HepG2 (cell line): ENCODE data around the gene SLC38A3. TPM values are rescaled to one million over a fixed set of nuclear protein-coding genes. Genes with fewer than 3 reads are reported as not detected.

ENCODE experiments used
- DRAP1 ChIP-seq: IDR thresholded peaks from 2 replicates; pipeline ENCODE4 v1.6.1; 2016; ENCODE audit warnings: missing genetic modification reagents, missing compliant biosample characterization
- FOSL1 ChIP-seq: sonication (generic); formaldehyde crosslinking; IDR thresholded peaks from 2 replicates; pipeline ENCODE4 v1.9.0; 2021; ENCODE audit warnings: missing genetic modification reagents, borderline replicate concordance
- GPN1 ChIP-seq: sonication (generic); formaldehyde crosslinking; IDR thresholded peaks from 2 replicates; pipeline ENCODE4 v1.5.1; 2020; ENCODE audit warnings: missing genetic modification reagents, borderline replicate concordance
- ISL2 ChIP-seq: sonication (generic); formaldehyde crosslinking; IDR thresholded peaks from 2 replicates; pipeline ENCODE4 v1.5.0; 2020; ENCODE audit warnings: missing genetic modification reagents
- ISX ChIP-seq: sonication (generic); formaldehyde crosslinking; conservative IDR thresholded peaks from 2 replicates; pipeline ENCODE4 v1.5.0; 2020; ENCODE audit warnings: missing genetic modification reagents
- KLF16 ChIP-seq, 2 experiments: sonication (generic) in 1 of 2; formaldehyde crosslinking in 1 of 2; IDR thresholded peaks; 2 replicates each; pipeline versions ENCODE4 v1.6.1 to v1.8.0; 2016 to 2023; ENCODE audit warnings: missing genetic modification reagents in 2 of 2, missing compliant biosample characterization in 1 of 2
- PAF1 ChIP-seq: IDR thresholded peaks from 2 replicates; pipeline ENCODE4 v1.6.1; 2016; ENCODE audit warnings: missing genetic modification reagents, missing compliant biosample characterization
- POLR2A ChIP-seq, 2 experiments: IDR thresholded peaks; 2 replicates each; pipeline ENCODE4 v1.6.1; 2011; ENCODE audit warnings: low read depth in 2 of 2, low read length in 2 of 2, mild to moderate bottlenecking in 1 of 2, moderate library complexity in 1 of 2; ENCODE audit not compliant: insufficient read depth in 1 of 2
- PRMT3 ChIP-seq: sonication (generic); formaldehyde crosslinking; IDR thresholded peaks from 2 replicates; pipeline ENCODE4 v1.8.1; 2022; ENCODE audit warnings: low read depth, mild to moderate bottlenecking, moderate library complexity, missing genetic modification reagents, borderline replicate concordance
- RFX5 ChIP-seq: IDR thresholded peaks from 2 replicates; pipeline ENCODE4 v1.6.1; 2011; ENCODE audit warnings: low read depth, low read length, improper control_type of control experiment
- SETDB1 ChIP-seq: sonication (generic); formaldehyde crosslinking; IDR thresholded peaks from 2 replicates; pipeline ENCODE4 v1.5.1; 2020; ENCODE audit warnings: missing genetic modification reagents, mild to moderate bottlenecking, borderline replicate concordance
- SOX5 ChIP-seq: IDR thresholded peaks from 2 replicates; pipeline ENCODE4 v1.6.1; 2016; ENCODE audit warnings: borderline replicate concordance
- SRSF1 ChIP-seq: fragments of 200-400 bp; formaldehyde crosslinking; optimal IDR thresholded peaks from 2 replicates; pipeline ENCODE3; 2017; ENCODE audit warnings: mild to moderate bottlenecking, low read depth, low read length, moderate library complexity
- TRIM24 ChIP-seq: sonication (generic); formaldehyde crosslinking; IDR thresholded peaks from 2 replicates; pipeline ENCODE4 v1.8.0; 2022; ENCODE audit warnings: mild to moderate bottlenecking, missing genetic modification reagents
- ZFP91 ChIP-seq: sonication (generic); formaldehyde crosslinking; IDR thresholded peaks from 2 replicates; pipeline ENCODE4 v1.9.0; 2022; ENCODE audit warnings: missing genetic modification reagents, mild to moderate bottlenecking, borderline replicate concordance
- ZNF282 ChIP-seq: fragments of 450-650 bp; IDR thresholded peaks from 2 replicates; pipeline ENCODE4 v1.6.1; 2018; ENCODE audit not compliant: partially characterized antibody
- ZNF326 ChIP-seq: sonication (generic); formaldehyde crosslinking; IDR thresholded peaks from 2 replicates; pipeline ENCODE4 v1.4.0; 2020; ENCODE audit warnings: missing genetic modification reagents, borderline replicate concordance
- ZNF513 ChIP-seq: sonication (generic); formaldehyde crosslinking; conservative IDR thresholded peaks from 2 replicates; pipeline ENCODE4 v1.5.0; 2020; ENCODE audit warnings: missing genetic modification reagents
- ZNF7 ChIP-seq: IDR thresholded peaks from 2 replicates; pipeline ENCODE4 v1.6.1; 2016; ENCODE audit warnings: missing biosample characterization, missing genetic modification reagents
- ZNF772 ChIP-seq: sonication (generic); formaldehyde crosslinking; IDR thresholded peaks from 2 replicates; pipeline ENCODE4 v1.5.0; 2020; ENCODE audit warnings: mild to moderate bottlenecking, missing genetic modification reagents
- ZNF784 ChIP-seq: sonication (generic); formaldehyde crosslinking; IDR thresholded peaks from 2 replicates; pipeline ENCODE4 v1.5.1; 2020; ENCODE audit warnings: missing genetic modification reagents, mild to moderate bottlenecking, borderline replicate concordance
- ZNF788 ChIP-seq: sonication (generic); formaldehyde crosslinking; IDR thresholded peaks from 2 replicates; pipeline ENCODE4 v1.5.0; 2020; ENCODE audit warnings: mild to moderate bottlenecking, missing genetic modification reagents, borderline replicate concordance
- ZNF850 ChIP-seq: sonication (generic); formaldehyde crosslinking; conservative IDR thresholded peaks from 2 replicates; pipeline ENCODE4 v1.9.0; 2021; ENCODE audit warnings: mild to moderate bottlenecking, missing genetic modification reagents
- polyA plus RNA-seq, 8 experiments: library from polyadenylated mRNA; depleted of rRNA in 3 of 8; stranded (reverse) in 7 of 8; unstranded in 1 of 8; fragments of >200 nt; fragmentation: Illumina TruSeq in 4 of 8; extraction: Trizol in 4 of 8; gene quantifications; 2 replicates each; pipeline versions ENCODE4 v1.2.1 to v1.2.3, GENCODE V29; 2011 to 2016; ENCODE audit warnings: low read depth in 4 of 8, missing spikeins in 1 of 8, mixed read lengths in 1 of 8; ENCODE audit not compliant: insufficient read depth in 1 of 8
- total RNA-seq, 5 experiments: library from RNA; depleted of rRNA; stranded (reverse); fragments of >200 nt; fragmentation: Illumina TruSeq; extraction: Trizol; gene quantifications; 2 replicates each; pipeline ENCODE4 v1.2.3, GENCODE V29; 2016; ENCODE audit warnings: low read depth in 1 of 5
- TF ChIP-seq, protein P1 (sequence below): sonication (generic); formaldehyde crosslinking; IDR thresholded peaks from 2 replicates; pipeline ENCODE4 v1.4.0; 2020; ENCODE audit warnings: mild to moderate bottlenecking, low read depth, missing genetic modification reagents
- TF ChIP-seq, protein P2 (sequence below): sonication (generic); formaldehyde crosslinking; IDR thresholded peaks from 2 replicates; pipeline ENCODE4 v1.8.0; 2022; ENCODE audit warnings: mild to moderate bottlenecking, missing genetic modification reagents, moderate library complexity

SLC38A3 gene
- total and polyA plus RNA-seq, 2 of the 13 experiments (the other 11 are each of a cell fraction or from before 2014, with no cell fraction given) = 29.8 to 164 TPM

DNA sequence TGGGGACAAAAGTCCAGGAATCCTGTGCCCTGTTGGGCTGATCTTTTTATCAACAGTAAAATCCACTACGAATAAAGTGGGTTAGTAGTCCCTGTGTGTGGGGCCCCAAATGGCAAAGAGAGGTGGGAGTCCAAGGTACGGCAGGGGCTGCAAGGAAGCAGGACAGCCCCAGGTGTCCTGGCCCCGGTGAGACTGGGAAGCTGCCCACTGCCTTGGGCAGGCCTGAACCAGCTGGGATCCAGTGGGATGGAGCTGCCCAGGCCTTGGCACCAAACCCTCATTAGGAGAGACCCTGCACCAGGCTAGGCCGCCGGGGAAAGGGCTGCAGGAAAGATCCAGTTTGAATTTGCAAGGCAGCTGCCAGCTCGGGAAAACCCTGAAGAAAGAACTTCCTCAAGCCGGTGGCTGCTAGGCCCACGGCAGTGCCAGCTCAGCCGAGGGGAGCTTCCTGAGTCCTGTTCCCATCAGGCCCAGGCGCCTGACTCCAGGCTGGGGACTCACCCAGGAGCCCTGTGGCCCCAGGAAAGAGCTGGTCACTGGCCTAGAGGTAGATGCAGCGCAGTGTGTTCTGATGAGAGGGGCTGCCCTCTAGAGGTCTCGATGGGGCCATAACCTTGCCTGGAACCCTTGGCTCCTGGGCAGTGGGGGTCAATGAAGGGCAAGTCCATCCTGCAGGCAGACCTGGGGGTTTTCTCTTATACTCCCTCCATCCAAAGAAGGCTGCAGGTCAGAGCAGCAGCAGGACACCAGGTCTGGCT, 16.5 kb downstream of the SLC38A3 start (continued):
- TF ChIP-seq PAF1 (CRISPR knock-in tag) (peak; percentile 68; the same call in 1 of the 2 replicates), GPN1 (CRISPR knock-in tag) (no peak), ZNF784 (CRISPR knock-in tag) (no peak), ZNF772 (CRISPR knock-in tag) (peak; percentile 64), SOX5 (CRISPR knock-in tag) (peak; percentile 25; the same call in 1 of the 2 replicates), ZNF7 (CRISPR knock-in tag) (no peak), SRSF1 (no peak), KLF16 (CRISPR knock-in tag; IDR thresholded peaks at IDR 0.05) (no peak; a peak in 1 of 4 replicates), DRAP1 (no peak), ZNF513 (CRISPR knock-in tag) (no peak), ISL2 (CRISPR knock-in tag) (no peak; the same call in 1 of the 2 replicates), TRIM24 (CRISPR knock-in tag) (no peak), ZNF326 (CRISPR knock-in tag) (no peak), ZNF850 (CRISPR knock-in tag) (0 out of 2 replicates have a peak, but pooled peaks have one; percentile 28), ZNF788 (CRISPR knock-in tag) (peak; percentile 35; the same call in 1 of the 2 replicates), RFX5 (no peak), POLR2A (IDR thresholded peaks at IDR 0.05; ENCODE audit: insufficient read depth in 1 of 2, low read depth in 2 of 2, low read length in 2 of 2) (no peak; a peak in 1 of 4 replicates), SETDB1 (CRISPR knock-in tag) (no peak), ZNF282 (no peak), ZFP91 (peak; percentile 90), PRMT3 (CRISPR knock-in tag) (no peak), FOSL1 (CRISPR knock-in tag) (0 out of 2 replicates have a peak, but pooled peaks have one; percentile 3), ISX (CRISPR knock-in tag) (peak; percentile 92)
- TF ChIP-seq, protein P1, sequence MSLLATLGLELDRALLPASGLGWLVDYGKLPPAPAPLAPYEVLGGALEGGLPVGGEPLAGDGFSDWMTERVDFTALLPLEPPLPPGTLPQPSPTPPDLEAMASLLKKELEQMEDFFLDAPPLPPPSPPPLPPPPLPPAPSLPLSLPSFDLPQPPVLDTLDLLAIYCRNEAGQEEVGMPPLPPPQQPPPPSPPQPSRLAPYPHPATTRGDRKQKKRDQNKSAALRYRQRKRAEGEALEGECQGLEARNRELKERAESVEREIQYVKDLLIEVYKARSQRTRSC (CRISPR knock-in tag) = no peak
- TF ChIP-seq, protein P2, sequence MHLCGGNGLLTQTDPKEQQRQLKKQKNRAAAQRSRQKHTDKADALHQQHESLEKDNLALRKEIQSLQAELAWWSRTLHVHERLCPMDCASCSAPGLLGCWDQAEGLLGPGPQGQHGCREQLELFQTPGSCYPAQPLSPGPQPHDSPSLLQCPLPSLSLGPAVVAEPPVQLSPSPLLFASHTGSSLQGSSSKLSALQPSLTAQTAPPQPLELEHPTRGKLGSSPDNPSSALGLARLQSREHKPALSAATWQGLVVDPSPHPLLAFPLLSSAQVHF = no peak
